ENCODE data around the gene DGKG. TPM values are rescaled to one million over a fixed set of nuclear protein-coding genes. Genes with fewer than 3 reads are reported as not detected.

The DGKG gene
- polyA plus RNA-seq, 1 donor from 2014 or later, result 2.5 TPM

DNA sequence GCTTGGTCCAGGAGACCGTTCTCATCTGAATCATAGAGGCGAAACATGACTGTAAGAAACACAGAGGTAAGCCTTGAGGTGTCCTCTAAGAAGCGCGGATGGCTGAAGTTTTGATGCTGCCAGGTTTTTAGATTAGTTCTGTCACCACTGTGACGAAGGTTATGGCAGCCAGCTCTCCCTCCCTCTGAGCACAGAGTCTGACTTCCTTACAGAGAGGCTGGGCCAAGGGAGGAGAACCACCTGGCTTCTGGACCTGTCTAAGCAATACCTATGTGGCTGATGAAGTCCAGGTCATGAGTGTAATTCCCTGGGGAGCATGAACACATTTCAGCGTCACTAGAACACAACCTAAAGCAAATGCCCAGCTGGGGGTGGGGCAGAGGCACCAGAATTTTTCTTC, 77.4 kb downstream of the DGKG start:
- Mint-ChIP-seq H3K4me1 (peaks cover 11 to 17% (median 16%) of the 10 kb centered on the region in 3 donors), H3K27me3 (no peaks in the 10 kb centered on the region), H3K36me3 (peaks cover 2% of the 10 kb centered on the region), H3K4me3 (no peak overlapping the region), H3K27ac (no peak overlapping the region), H3K9me3 (no peaks in the 10 kb centered on the region)

GRCh38 chr3:186284349-186284652, 77.7 kb downstream of the DGKG start:
- H3K4me3 Mint-ChIP-seq, result peak overlapping the region in 1 of 4 donors; percentile 61
- H3K36me3 Mint-ChIP-seq, result peaks cover 6% of the 10 kb centered on the region

DNA sequence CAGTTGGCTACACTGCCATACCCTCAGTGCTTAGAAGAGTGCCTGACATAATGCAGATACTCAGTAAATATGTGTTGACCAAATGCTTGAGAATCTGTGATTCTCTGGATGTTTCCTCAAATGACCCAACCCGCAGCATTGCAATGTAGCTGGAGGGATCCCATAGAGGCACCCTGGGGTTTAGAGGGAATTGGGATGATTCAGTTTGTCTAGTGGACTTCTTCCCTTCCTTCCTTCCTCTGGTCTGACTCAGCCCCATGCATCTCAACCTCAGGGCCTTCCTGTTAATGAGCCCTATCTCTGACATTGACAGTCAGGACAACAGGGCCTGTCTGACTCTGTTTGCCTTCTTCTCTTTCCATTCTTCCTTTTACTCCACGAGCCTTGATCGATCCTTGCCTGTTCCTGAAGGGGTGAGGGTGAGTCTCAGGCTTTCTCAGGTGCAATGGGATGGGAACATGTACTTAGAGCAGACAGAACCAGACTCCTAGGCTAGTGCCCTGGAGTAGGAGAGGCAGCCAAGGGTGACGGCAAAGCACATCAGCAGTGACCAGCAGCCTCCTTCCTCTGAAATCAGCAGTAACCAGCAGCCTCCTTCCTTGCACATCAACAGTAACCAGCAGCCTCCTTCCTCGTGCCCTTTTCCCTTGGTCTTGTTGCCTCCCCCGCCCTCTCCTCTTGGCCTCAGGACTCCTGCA, 78.2 kb downstream of the DGKG start:
- Mint-ChIP-seq H3K9me3 (no peaks in the 10 kb centered on the region), H3K27ac (peak overlapping the region in 1 of 3 donors; percentile 40), H3K36me3 (peaks cover 6% of the 10 kb centered on the region), H3K4me3 (peak overlapping the region in 1 of 4 donors; percentile 61), H3K4me1 (peaks cover 11 to 18% (median 16%) of the 10 kb centered on the region in 3 donors), H3K27me3 (no peaks in the 10 kb centered on the region)

More at GRCh38 chr3:186284349-186284652, 77.7 kb downstream of the DGKG start:
- H3K9me3 Mint-ChIP-seq, result no peaks in the 10 kb centered on the region
- H3K27me3 Mint-ChIP-seq, result no peaks in the 10 kb centered on the region
- peaks cover 11 to 18% (median 16%) of the 10 kb centered on the region in 3 donors for H3K4me1 Mint-ChIP-seq
- no peak overlapping the region for H3K27ac Mint-ChIP-seq

- Mint-ChIP-seq H3K27me3 (no peaks in the 10 kb centered on the region), H3K4me3 (no peak overlapping the region), H3K27ac (peak overlapping the region in 1 of 3 donors; percentile 40), H3K9me3 (no peaks in the 10 kb centered on the region), H3K4me1 (peaks cover 11 to 18% (median 16%) of the 10 kb centered on the region in 3 donors), H3K36me3 (peaks cover 6% of the 10 kb centered on the region)
Measured at GRCh38 chr3:186283096-186283495, 78.9 kb downstream of the DGKG start.

DNA sequence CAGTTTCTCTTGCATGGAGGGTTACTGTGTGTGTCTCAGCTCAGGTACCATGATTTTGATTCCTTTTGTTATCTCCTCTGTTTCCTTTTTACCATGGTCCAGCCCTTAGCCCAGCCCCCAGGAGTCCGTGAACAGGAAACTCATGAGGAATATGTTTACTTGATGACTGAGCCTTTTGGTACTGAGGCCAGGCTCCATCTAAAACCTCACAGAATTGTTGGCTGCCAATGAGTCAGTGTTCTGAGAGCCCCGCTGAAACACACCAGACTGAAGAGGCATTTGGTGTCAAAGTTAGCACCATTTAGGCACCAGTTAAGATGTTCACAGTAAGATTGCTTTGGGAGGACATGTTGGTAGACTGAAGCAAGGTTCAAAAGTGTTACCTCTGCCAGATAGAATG, 80.9 kb downstream of the DGKG start:
- no peaks in the 10 kb centered on the region for H3K9me3 Mint-ChIP-seq
- H3K4me1 Mint-ChIP-seq, result peaks cover 11 to 18% (median 16%) of the 10 kb centered on the region in 3 donors
- peak overlapping the region in 1 of 3 donors; percentile 2 for H3K27ac Mint-ChIP-seq
- H3K36me3 Mint-ChIP-seq, result peaks cover 6% of the 10 kb centered on the region
- peak overlapping the region in 1 of 4 donors; percentile 75 for H3K4me3 Mint-ChIP-seq
- no peaks in the 10 kb centered on the region for H3K27me3 Mint-ChIP-seq

GRCh38 chr3:186280737-186281136, 81.3 kb downstream of the DGKG start:
- peak overlapping the region in 2 of 4 donors; percentile 61 to 75 for H3K4me3 Mint-ChIP-seq
- peaks cover 11 to 18% (median 16%) of the 10 kb centered on the region in 3 donors for H3K4me1 Mint-ChIP-seq
- no peaks in the 10 kb centered on the region for H3K9me3 Mint-ChIP-seq

DNA sequence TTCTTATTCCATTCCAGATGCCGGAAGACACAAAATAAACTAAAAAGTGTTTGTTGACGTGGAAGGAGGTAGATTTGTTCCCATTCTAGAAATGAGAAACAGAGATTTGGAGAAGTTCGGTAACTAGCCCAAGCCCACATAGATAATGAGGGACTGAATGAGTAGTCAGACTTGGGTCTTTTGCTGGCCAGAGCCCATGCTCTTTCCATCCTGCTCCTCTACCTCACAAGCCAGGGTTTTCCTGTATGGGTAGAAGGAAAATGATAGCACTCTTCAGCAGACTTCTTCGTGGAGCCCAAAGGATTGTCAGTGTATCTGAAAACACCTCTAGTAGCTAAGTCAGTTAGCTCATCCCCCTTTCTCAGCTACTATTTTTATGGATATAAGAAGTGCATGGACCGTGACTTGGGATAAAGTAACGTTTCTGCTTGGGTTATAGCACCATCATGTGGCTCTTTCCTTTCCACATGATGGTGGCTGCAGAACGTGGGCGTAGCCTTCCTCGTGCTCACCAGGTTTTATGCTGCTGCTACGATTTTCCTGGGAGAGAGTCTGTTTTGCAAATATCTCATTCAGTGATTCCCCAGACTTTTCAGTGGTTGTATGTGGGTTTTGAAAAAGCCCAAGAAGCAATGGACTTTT, 84.6 kb downstream of the DGKG start:
- peaks cover 11 to 18% (median 14%) of the 10 kb centered on the region in 3 donors for H3K4me1 Mint-ChIP-seq
- no peak overlapping the region for H3K27ac Mint-ChIP-seq
- no peak overlapping the region for H3K4me3 Mint-ChIP-seq
- peaks cover 0 to 1% (median 0%) of the 10 kb centered on the region in 3 donors for H3K9me3 Mint-ChIP-seq
- H3K27me3 Mint-ChIP-seq, result no peaks in the 10 kb centered on the region
- H3K36me3 Mint-ChIP-seq, result peaks cover 5% of the 10 kb centered on the region

More at GRCh38 chr3:186280737-186281136, 81.3 kb downstream of the DGKG start:
- H3K36me3 Mint-ChIP-seq, result peaks cover 6% of the 10 kb centered on the region
- no peaks in the 10 kb centered on the region for H3K27me3 Mint-ChIP-seq
- peak overlapping the region in 1 of 3 donors; percentile 2 for H3K27ac Mint-ChIP-seq

GRCh38 chr3:186275436-186275835, 86.6 kb downstream of the DGKG start:
- Mint-ChIP-seq H3K9me3 (peaks cover 0 to 1% (median 0%) of the 10 kb centered on the region in 3 donors), H3K27ac (no peak overlapping the region), H3K4me1 (peaks cover 3 to 8% (median 5%) of the 10 kb centered on the region in 3 donors), H3K27me3 (no peaks in the 10 kb centered on the region), H3K4me3 (no peak overlapping the region), H3K36me3 (peaks cover 5% of the 10 kb centered on the region)

DNA sequence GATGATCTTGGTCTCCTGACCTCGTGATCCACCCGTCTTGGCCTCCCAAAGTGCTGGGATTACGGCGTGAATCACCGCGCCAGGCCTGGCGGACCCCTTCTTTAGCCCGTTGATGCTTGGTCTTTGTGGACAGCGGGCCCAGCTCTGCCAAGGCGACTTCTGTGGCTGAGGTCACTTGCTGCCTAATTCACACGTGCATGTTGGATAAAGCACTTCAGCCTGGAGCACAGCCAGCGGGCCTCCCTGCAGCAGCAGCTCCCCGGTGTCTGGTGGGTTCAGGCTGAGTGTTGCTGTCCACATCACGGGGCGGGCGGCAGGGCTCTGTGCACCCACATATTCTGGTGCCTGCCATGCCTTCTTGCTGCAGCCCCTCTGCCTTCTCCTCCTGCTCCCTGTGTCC, 88.4 kb downstream of the DGKG start:
- H3K27ac Mint-ChIP-seq, result no peak overlapping the region
- H3K4me1 Mint-ChIP-seq, result no peaks in the 10 kb centered on the region
- H3K36me3 Mint-ChIP-seq, result no peaks in the 10 kb centered on the region
- H3K4me3 Mint-ChIP-seq, result no peak overlapping the region
- H3K27me3 Mint-ChIP-seq, result no peaks in the 10 kb centered on the region
- H3K9me3 Mint-ChIP-seq, result peaks cover 0 to 1% (median 0%) of the 10 kb centered on the region in 3 donors

- H3K27ac Mint-ChIP-seq, result no peak overlapping the region
- H3K27me3 Mint-ChIP-seq, result no peaks in the 10 kb centered on the region
- peaks cover 0 to 1% (median 0%) of the 10 kb centered on the region in 3 donors for H3K9me3 Mint-ChIP-seq
- no peaks in the 10 kb centered on the region for H3K4me1 Mint-ChIP-seq
- no peaks in the 10 kb centered on the region for H3K36me3 Mint-ChIP-seq
- H3K4me3 Mint-ChIP-seq, result no peak overlapping the region
Measured at GRCh38 chr3:186270701-186271100, 91.3 kb downstream of the DGKG start.

- H3K36me3 Mint-ChIP-seq, result no peaks in the 10 kb centered on the region
- H3K27me3 Mint-ChIP-seq, result no peaks in the 10 kb centered on the region
- H3K4me1 Mint-ChIP-seq, result no peaks in the 10 kb centered on the region
- no peaks in the 10 kb centered on the region for H3K9me3 Mint-ChIP-seq
- no peak overlapping the region for H3K4me3 Mint-ChIP-seq
- H3K27ac Mint-ChIP-seq, result no peak overlapping the region
Measured at GRCh38 chr3:186268616-186269448, 93.2 kb downstream of the DGKG start.

DNA sequence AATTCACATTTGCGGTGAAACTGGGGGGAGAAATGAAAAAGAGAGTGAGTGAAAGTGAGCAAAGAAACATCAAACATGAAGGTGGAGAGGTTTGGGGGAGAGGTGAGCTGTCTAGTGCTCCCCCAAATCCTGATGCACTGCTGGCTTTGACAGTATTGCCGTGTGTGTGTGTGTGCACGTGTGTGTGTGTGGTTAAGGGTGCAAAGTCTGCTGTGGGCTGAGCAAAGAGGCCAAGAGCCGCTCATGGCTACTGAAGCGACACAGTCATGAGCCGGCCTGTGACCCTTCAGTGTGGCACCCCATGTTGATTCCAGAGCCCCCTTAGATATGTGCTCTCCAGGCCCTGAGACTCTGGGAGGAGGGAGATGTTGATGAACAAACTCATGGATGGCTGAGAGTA, 94.3 kb downstream of the DGKG start:
- H3K4me1 Mint-ChIP-seq, result no peaks in the 10 kb centered on the region
- H3K27ac Mint-ChIP-seq, result no peak overlapping the region
- no peaks in the 10 kb centered on the region for H3K27me3 Mint-ChIP-seq
- H3K9me3 Mint-ChIP-seq, result no peaks in the 10 kb centered on the region
- H3K4me3 Mint-ChIP-seq, result no peak overlapping the region
- H3K36me3 Mint-ChIP-seq, result no peaks in the 10 kb centered on the region

- Mint-ChIP-seq H3K4me3 (no peak overlapping the region), H3K27me3 (no peaks in the 10 kb centered on the region), H3K9me3 (no peaks in the 10 kb centered on the region), H3K36me3 (no peaks in the 10 kb centered on the region), H3K4me1 (peaks cover under 1 to 4% (median 2%) of the 10 kb centered on the region in 3 donors), H3K27ac (no peak overlapping the region)
Measured at GRCh38 chr3:186264608-186265400, 97.2 kb downstream of the DGKG start.

- H3K9me3 Mint-ChIP-seq, result no peaks in the 10 kb centered on the region
- H3K27me3 Mint-ChIP-seq, result no peaks in the 10 kb centered on the region
- H3K4me3 Mint-ChIP-seq, result no peak overlapping the region
- no peaks in the 10 kb centered on the region for H3K36me3 Mint-ChIP-seq
- peaks cover 6 to 12% (median 9%) of the 10 kb centered on the region in 3 donors for H3K4me1 Mint-ChIP-seq
- no peak overlapping the region for H3K27ac Mint-ChIP-seq
Measured at GRCh38 chr3:186261638-186262037, 100.4 kb downstream of the DGKG start.
